ENCODE data around the gene TMEM242. TPM values are rescaled to one million over a fixed set of nuclear protein-coding genes. Genes with fewer than 3 reads are reported as not detected.

Gene TMEM242
- total RNA-seq, 4 donors from 2014 or later = 0.20 to 8.4 (median 5.8) TPM

DNA sequence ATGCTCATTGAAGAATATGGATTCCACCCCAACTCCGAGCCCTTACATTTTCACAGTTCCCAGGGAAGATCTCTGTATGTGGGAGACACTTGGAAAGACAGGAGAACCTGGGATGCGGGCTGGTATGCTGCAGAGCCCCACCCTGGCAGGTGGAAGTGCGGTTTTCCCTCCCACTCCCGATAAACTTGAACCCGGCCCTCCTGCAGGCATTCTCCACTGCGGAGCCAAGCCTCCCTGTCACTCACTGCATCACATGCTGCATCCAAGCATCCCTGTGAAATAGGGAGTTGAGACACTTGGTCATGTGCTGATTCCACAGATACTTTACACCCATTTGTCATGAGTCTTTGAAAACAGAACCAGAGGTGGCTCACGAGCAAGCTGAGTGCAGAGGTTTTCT is 35.4 kb downstream of the TMEM242 start:
- DNase-seq = no peak
- no peaks in the 10 kb centered on the region for H3K27me3 ChIP-seq
- intact Hi-C loops (cut with DNase I; ENCODE audit: low total_unique reads) = no loop called here
- peaks cover 0 to 13% (median 1%) of the 10 kb centered on the region in 4 donors for H3K36me3 ChIP-seq
- no peak overlapping the region for H3K4me3 ChIP-seq
- H3K27ac ChIP-seq = no peak overlapping the region
- no peaks in the 10 kb centered on the region for H3K4me1 ChIP-seq
- in situ Hi-C loops (cut with MboI; ENCODE audit: low pct_ligation_motif_present in 1 of 4, low pct_unique_long_range_greater_than_20kb in 1 of 4, low sequenced_read_pairs in 3 of 4) = no loop called here
- 99 to 100% methylated on average over 3 to 7 of the region's 7 CpGs for WGBS, 2 donors (ENCODE audit: low coverage in 1 of 2)
- H3K9me3 ChIP-seq = no peaks in the 10 kb centered on the region
- TF ChIP-seq POLR2A (IDR thresholded peaks at IDR 0.05) = no peak
- TF ChIP-seq POLR2AphosphoS5 (IDR thresholded peaks at IDR 0.05) = no peak

- H3K27me3 ChIP-seq = no peaks in the 10 kb centered on the region
- TF ChIP-seq POLR2AphosphoS5 (IDR thresholded peaks at IDR 0.05) (no peak), CTCF (IDR thresholded peaks at IDR 0.05) (no peak), EP300 (IDR thresholded peaks at IDR 0.05; ENCODE audit: low read depth) (no peak), POLR2A (IDR thresholded peaks at IDR 0.05) (no peak)
- no peaks in the 10 kb centered on the region for H3K4me1 ChIP-seq
- 79 to 89% methylated on average over 3 to 10 of the region's 10 CpGs for WGBS, 2 donors (ENCODE audit: low coverage in 1 of 2)
- in situ Hi-C loops (cut with MboI; ENCODE audit: low pct_ligation_motif_present in 1 of 4, low pct_unique_long_range_greater_than_20kb in 1 of 4, low sequenced_read_pairs in 3 of 4) = no loop called here
- no peak for DNase-seq
- no peaks in the 10 kb centered on the region for H3K9me3 ChIP-seq
- H3K27ac ChIP-seq = no peak overlapping the region
- peaks cover 0 to 10% (median 1%) of the 10 kb centered on the region in 4 donors for H3K36me3 ChIP-seq
- intact Hi-C loops (cut with DNase I; ENCODE audit: low total_unique reads) = no loop called here
- H3K4me3 ChIP-seq = no peak overlapping the region
Observed at GRCh38 chr6:157287247-157287850, 36.0 kb downstream of the TMEM242 start.

DNA sequence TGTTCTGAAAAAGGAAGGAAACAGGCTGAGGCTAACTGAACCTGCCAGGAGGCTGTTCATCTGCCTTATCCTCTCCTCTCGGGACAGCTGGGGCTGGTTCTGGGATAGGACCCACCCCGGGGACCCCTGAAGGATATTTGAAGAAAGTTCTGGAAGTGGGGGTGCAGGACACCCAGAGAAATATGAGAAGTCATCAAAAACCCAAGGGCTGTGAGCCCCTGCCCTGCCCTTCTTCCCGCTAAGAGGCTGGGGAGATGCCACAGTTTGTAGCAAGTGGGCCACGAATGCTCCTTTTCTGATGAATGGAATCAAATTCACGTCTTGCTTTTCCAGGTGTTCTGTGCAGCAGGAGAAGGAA is 37.9 kb downstream of the TMEM242 start:
- in situ Hi-C loops (cut with MboI; ENCODE audit: low pct_ligation_motif_present in 1 of 4, low pct_unique_long_range_greater_than_20kb in 1 of 4, low sequenced_read_pairs in 3 of 4) (no loop called here), intact Hi-C loops (cut with DNase I; ENCODE audit: low total_unique reads) (no loop called here)
- Histone ChIP-seq H3K36me3 (no peaks in the 10 kb centered on the region), H3K4me1 (no peaks in the 10 kb centered on the region), H3K4me3 (no peak overlapping the region), H3K27ac (no peak overlapping the region), H3K9me3 (no peaks in the 10 kb centered on the region), H3K27me3 (no peaks in the 10 kb centered on the region)
- TF ChIP-seq CTCF (IDR thresholded peaks at IDR 0.05) (no peak), POLR2A (IDR thresholded peaks at IDR 0.05) (no peak), EP300 (IDR thresholded peaks at IDR 0.05; ENCODE audit: low read depth) (no peak), POLR2AphosphoS5 (IDR thresholded peaks at IDR 0.05) (no peak)
- WGBS, 2 donors (ENCODE audit: low coverage in 1 of 2) = 83 to 89% methylated on average over 4 to 5 of the region's 5 CpGs
- DNase-seq = no peak

GRCh38 chr6:157284738-157285421 is 38.4 kb downstream of the TMEM242 start:
- TF ChIP-seq POLR2AphosphoS5 (IDR thresholded peaks at IDR 0.05) (no peak), POLR2A (IDR thresholded peaks at IDR 0.05) (no peak), EP300 (IDR thresholded peaks at IDR 0.05; ENCODE audit: low read depth) (no peak), CTCF (IDR thresholded peaks at IDR 0.05) (no peak)
- Histone ChIP-seq H3K27ac (no peak overlapping the region), H3K4me1 (no peaks in the 10 kb centered on the region), H3K9me3 (no peaks in the 10 kb centered on the region), H3K4me3 (no peak overlapping the region), H3K36me3 (no peaks in the 10 kb centered on the region), H3K27me3 (no peaks in the 10 kb centered on the region)
- WGBS, 2 donors (ENCODE audit: low coverage in 1 of 2) = 81 to 96% methylated on average over 4 to 14 of the region's 14 CpGs
- in situ Hi-C loops (cut with MboI; ENCODE audit: low pct_ligation_motif_present in 1 of 4, low pct_unique_long_range_greater_than_20kb in 1 of 4, low sequenced_read_pairs in 3 of 4) = no loop called here
- DNase-seq = no peak
- intact Hi-C loops (cut with DNase I; ENCODE audit: low total_unique reads) = no loop called here
